Mesendoderm (in vitro differentiated cells): ENCODE results near the gene ATP13A2.

ENCODE experiments used
- DNase-seq: peaks from one replicate; pipeline ENCODE4 v3.0.0; 2013
- H2AK5ac ChIP-seq: 2 replicates; pipeline ENCODE4 v1.6.1; 2013; ENCODE audit warnings: low read length, inconsistent platforms
- H2BK120ac ChIP-seq: 2 replicates; pipeline ENCODE4 v1.6.1; 2013; ENCODE audit warnings: low read depth, mild to moderate bottlenecking, low read length, moderate library complexity, mixed read lengths
- H2BK15ac ChIP-seq: replicated peaks from 2 replicates; pipeline ENCODE4 v1.6.1; 2013; ENCODE audit warnings: low read depth, mild to moderate bottlenecking, moderate library complexity
- H2BK5ac ChIP-seq: 2 replicates; pipeline ENCODE4 v1.6.1; 2013; ENCODE audit warnings: low read length, inconsistent platforms
- H3K18ac ChIP-seq: 2 replicates; pipeline ENCODE4 v1.6.1; 2013; ENCODE audit warnings: mild to moderate bottlenecking, low read length, mixed read lengths
- H3K23ac ChIP-seq: one replicate; pipeline ENCODE4 v1.6.1; 2013; ENCODE audit warnings: low read length
- H3K27ac ChIP-seq: 2 replicates; pipeline ENCODE4 v1.5.1; 2013; ENCODE audit warnings: low read depth, mild to moderate bottlenecking, inconsistent platforms, low read length, moderate library complexity
- H3K27me3 ChIP-seq: 2 replicates; pipeline ENCODE4 v1.6.1; 2013; ENCODE audit warnings: low read length, control low read depth, mild to moderate bottlenecking, inconsistent platforms; ENCODE audit not compliant: insufficient read depth, poor library complexity
- H3K36me3 ChIP-seq: 2 replicates; pipeline ENCODE4 v1.6.1; 2013; ENCODE audit warnings: low read length, inconsistent platforms; ENCODE audit not compliant: control insufficient read depth, insufficient read depth
- H3K4ac ChIP-seq: one replicate; pipeline ENCODE4 v1.6.1; 2013; ENCODE audit warnings: low read depth, mild to moderate bottlenecking, low read length, moderate library complexity
- H3K4me1 ChIP-seq: 2 replicates; pipeline ENCODE4 v1.6.1; 2013; ENCODE audit warnings: low read depth, low read length, inconsistent platforms; ENCODE audit not compliant: control insufficient read depth
- H3K4me2 ChIP-seq: 2 replicates; pipeline ENCODE4 v1.6.1; 2013; ENCODE audit warnings: low read length
- H3K4me3 ChIP-seq: 2 replicates; pipeline ENCODE4 v1.5.1; 2013; ENCODE audit warnings: mild to moderate bottlenecking, low read length
- H3K56ac ChIP-seq: one replicate; pipeline ENCODE4 v1.6.1; 2013; ENCODE audit warnings: low read length
- H3K79me1 ChIP-seq: 2 replicates; pipeline ENCODE4 v1.6.1; 2013; ENCODE audit warnings: low read length, inconsistent platforms
- H3K79me2 ChIP-seq: 2 replicates; pipeline ENCODE4 v1.6.1; 2013; ENCODE audit warnings: mild to moderate bottlenecking, low read length; ENCODE audit not compliant: control insufficient read depth, insufficient read depth
- H3K9ac ChIP-seq: 2 replicates; pipeline ENCODE4 v1.6.1; 2013; ENCODE audit warnings: low read length, inconsistent platforms
- H4K5ac ChIP-seq: one replicate; pipeline ENCODE4 v1.6.1; 2013; ENCODE audit warnings: low read length
- H4K8ac ChIP-seq: one replicate; pipeline ENCODE4 v1.6.1; 2013; ENCODE audit warnings: low read depth, mild to moderate bottlenecking, control low read depth, low read length, moderate library complexity
- WGBS: extraction: QIAGEN DNeasy Blood & Tissue Kit; methylation state at CpG from one replicate; pipeline ENCODE4 v1.1.7; 2013; ENCODE audit warnings: low lambda C conversion rate, missing lambda C conversion rate; ENCODE audit not compliant: insufficient coverage; ENCODE audit errors: extremely low coverage; 5-methylcytosine and 5-hydroxymethylcytosine counted together

Gene ATP13A2

GRCh38 chr1:17020502-17020901 lies 8.8 kb upstream of the ATP13A2 start:
- H3K23ac ChIP-seq = no peak overlapping the region
- H3K27me3 ChIP-seq = no peaks in the 10 kb centered on the region
- H3K18ac ChIP-seq = no peak overlapping the region
- no peak overlapping the region for H4K8ac ChIP-seq
- WGBS = no CpG with 5 or more reads among the region's 2 CpGs
- no peaks in the 10 kb centered on the region for H3K79me2 ChIP-seq
- no peak overlapping the region for H3K56ac ChIP-seq
- H3K4me3 ChIP-seq = no peak overlapping the region
- H3K36me3 ChIP-seq = peaks cover 18% of the 10 kb centered on the region
- no peak overlapping the region for H2AK5ac ChIP-seq
- DNase-seq = no peak
- no peaks in the 10 kb centered on the region for H3K79me1 ChIP-seq
- no peak overlapping the region for H2BK5ac ChIP-seq
- H3K4me1 ChIP-seq = no peaks in the 10 kb centered on the region
- no peak overlapping the region for H3K27ac ChIP-seq
- no peak overlapping the region for H4K5ac ChIP-seq
- H3K9ac ChIP-seq = no peak overlapping the region
- no peak overlapping the region for H3K4ac ChIP-seq
- no peak overlapping the region for H2BK15ac ChIP-seq
- no peak overlapping the region for H3K4me2 ChIP-seq
- no peak overlapping the region for H2BK120ac ChIP-seq

GRCh38 chr1:17018849-17019248 lies 7.1 kb upstream of the ATP13A2 start:
- no peak overlapping the region for H3K4ac ChIP-seq
- no peak overlapping the region for H2AK5ac ChIP-seq
- H3K4me2 ChIP-seq = no peak overlapping the region
- peaks cover 17% of the 10 kb centered on the region for H3K36me3 ChIP-seq
- no peaks in the 10 kb centered on the region for H3K79me2 ChIP-seq
- no peak overlapping the region for H4K5ac ChIP-seq
- no peak overlapping the region for H3K56ac ChIP-seq
- no peak overlapping the region for H2BK5ac ChIP-seq
- H3K9ac ChIP-seq = no peak overlapping the region
- no peak overlapping the region for H3K18ac ChIP-seq
- no peak overlapping the region for H3K4me3 ChIP-seq
- H3K79me1 ChIP-seq = no peaks in the 10 kb centered on the region
- WGBS = no CpG with 5 or more reads among the region's 1 CpG
- no peaks in the 10 kb centered on the region for H3K4me1 ChIP-seq
- no peak overlapping the region for H4K8ac ChIP-seq
- H2BK15ac ChIP-seq = no peak overlapping the region
- H3K27me3 ChIP-seq = no peaks in the 10 kb centered on the region
- no peak for DNase-seq
- no peak overlapping the region for H3K27ac ChIP-seq
- H2BK120ac ChIP-seq = no peak overlapping the region
- no peak overlapping the region for H3K23ac ChIP-seq

GRCh38 chr1:17017435-17017834 lies 5.7 kb upstream of the ATP13A2 start:
- H3K4me1 ChIP-seq = peaks cover 5% of the 10 kb centered on the region
- H2BK15ac ChIP-seq = no peak overlapping the region
- no peaks in the 10 kb centered on the region for H3K27me3 ChIP-seq
- no peak overlapping the region for H2AK5ac ChIP-seq
- WGBS = no CpG with 5 or more reads among the region's 7 CpGs
- no peak overlapping the region for H3K23ac ChIP-seq
- H2BK5ac ChIP-seq = no peak overlapping the region
- DNase-seq = no peak
- no peaks in the 10 kb centered on the region for H3K79me2 ChIP-seq
- H3K4me2 ChIP-seq = no peak overlapping the region
- no peak overlapping the region for H3K9ac ChIP-seq
- H3K4me3 ChIP-seq = no peak overlapping the region
- no peak overlapping the region for H3K18ac ChIP-seq
- no peaks in the 10 kb centered on the region for H3K79me1 ChIP-seq
- H2BK120ac ChIP-seq = no peak overlapping the region
- H3K4ac ChIP-seq = no peak overlapping the region
- no peak overlapping the region for H3K27ac ChIP-seq
- H3K36me3 ChIP-seq = peaks cover 8% of the 10 kb centered on the region
- H4K5ac ChIP-seq = no peak overlapping the region
- H4K8ac ChIP-seq = no peak overlapping the region
- H3K56ac ChIP-seq = no peak overlapping the region

- Histone ChIP-seq H4K8ac (no peak overlapping the region), H2BK120ac (no peak overlapping the region), H2BK15ac (no peak overlapping the region), H3K4me2 (no peak overlapping the region), H2AK5ac (no peak overlapping the region), H3K4me1 (peaks cover 5% of the 10 kb centered on the region), H3K56ac (peak overlapping the region; percentile 73), H3K79me2 (no peaks in the 10 kb centered on the region), H3K79me1 (no peaks in the 10 kb centered on the region), H3K18ac (no peak overlapping the region), H4K5ac (no peak overlapping the region), H2BK5ac (no peak overlapping the region), H3K27me3 (no peaks in the 10 kb centered on the region), H3K23ac (no peak overlapping the region), H3K27ac (peak overlapping the region; percentile 43), H3K9ac (no peak overlapping the region), H3K4me3 (no peak overlapping the region), H3K36me3 (peaks cover 3% of the 10 kb centered on the region), H3K4ac (no peak overlapping the region)
- no CpG with 5 or more reads among the region's 5 CpGs for WGBS
- DNase-seq = peak; percentile 73
Measured at GRCh38 chr1:17016317-17016661, 4.6 kb upstream of the ATP13A2 start.

- Histone ChIP-seq H3K79me2 (no peaks in the 10 kb centered on the region), H2BK15ac (no peak overlapping the region), H3K4me2 (no peak overlapping the region), H2AK5ac (no peak overlapping the region), H3K18ac (no peak overlapping the region), H3K56ac (no peak overlapping the region), H3K4me1 (peaks cover 12% of the 10 kb centered on the region), H3K27ac (no peak overlapping the region), H2BK5ac (no peak overlapping the region), H3K27me3 (no peaks in the 10 kb centered on the region), H4K8ac (no peak overlapping the region), H2BK120ac (no peak overlapping the region), H3K4me3 (no peak overlapping the region), H3K79me1 (peaks cover 2% of the 10 kb centered on the region), H3K4ac (no peak overlapping the region), H3K23ac (no peak overlapping the region), H3K9ac (no peak overlapping the region), H3K36me3 (peaks cover under 1% of the 10 kb centered on the region), H4K5ac (no peak overlapping the region)
- WGBS = no CpG with 5 or more reads among the region's 10 CpGs
- DNase-seq = peak; percentile 16
Measured at GRCh38 chr1:17014671-17015567, 3.2 kb upstream of the ATP13A2 start.
